ENCODE data around the gene ICOS. TPM values are rescaled to one million over a fixed set of nuclear protein-coding genes. Genes with fewer than 3 reads are reported as not detected.

The ICOS gene
- total RNA-seq, 1 experiment from 2014 or later, result not detected

- ChIA-PET POLR2A (ENCODE audit: unreplicated experiment) (no interaction called here), CTCF (no interaction called here)
- Histone ChIP-seq H3K79me2 (ENCODE audit: low read depth) (no peaks in the 10 kb centered on the region), H3K9me3 (ENCODE audit: insufficient read depth, low read depth) (no peaks in the 10 kb centered on the region), H3K27me3 (ENCODE audit: insufficient read depth, low read depth) (no peaks in the 10 kb centered on the region; the same call in 1 of the 2 replicates), H2AFZ (no peak overlapping the region), H3K36me3 (ENCODE audit: low read depth) (no peaks in the 10 kb centered on the region), H3K4me2 (no peak overlapping the region), H4K20me1 (ENCODE audit: insufficient read depth) (no peaks in the 10 kb centered on the region), H3K4me1 (replicated peaks; ENCODE audit: insufficient read depth) (no peaks in the 10 kb centered on the region), H3F3A (ENCODE audit: insufficient read depth, low read depth) (no peaks in the 10 kb centered on the region), H3K27ac (no peak overlapping the region), H3K4me3 (no peak overlapping the region), H3K9me2 (ENCODE audit: insufficient read depth) (no peaks in the 10 kb centered on the region)
- intact Hi-C loops (cut with micrococcal nuclease; ENCODE audit: unreplicated experiment), result no loop called here
- BruUV-seq (replicated peaks), result no TSS peak
- TF ChIP-seq EZH2 (IDR thresholded peaks at IDR 0.05; ENCODE audit: low read depth), result no peak
- TF ChIP-seq CTCF (conservative IDR thresholded peaks at IDR 0.05), result no peak
- DNase-seq, result no peak
These were observed 68.3 kb downstream of the ICOS start for GRCh38 chr2:204004912-204005311.

- Histone ChIP-seq H3K9me3 (ENCODE audit: insufficient read depth, low read depth) (no peaks in the 10 kb centered on the region), H4K20me1 (ENCODE audit: insufficient read depth) (no peaks in the 10 kb centered on the region), H3K4me3 (no peak overlapping the region), H3K27ac (no peak overlapping the region), H3K27me3 (ENCODE audit: insufficient read depth, low read depth) (no peaks in the 10 kb centered on the region; the same call in 1 of the 2 replicates), H3K4me2 (no peak overlapping the region), H3F3A (ENCODE audit: insufficient read depth, low read depth) (no peaks in the 10 kb centered on the region), H3K36me3 (ENCODE audit: low read depth) (no peaks in the 10 kb centered on the region), H3K9me2 (ENCODE audit: insufficient read depth) (no peaks in the 10 kb centered on the region), H3K79me2 (ENCODE audit: low read depth) (no peaks in the 10 kb centered on the region), H2AFZ (no peak overlapping the region), H3K4me1 (replicated peaks; ENCODE audit: insufficient read depth) (no peaks in the 10 kb centered on the region)
- intact Hi-C loops (cut with micrococcal nuclease; ENCODE audit: unreplicated experiment), result no loop called here
- TF ChIP-seq EZH2 (IDR thresholded peaks at IDR 0.05; ENCODE audit: low read depth) (no peak), CTCF (conservative IDR thresholded peaks at IDR 0.05) (no peak)
- POLR2A ChIA-PET (ENCODE audit: unreplicated experiment), result no interaction called here
- no peak for DNase-seq
- CTCF ChIA-PET, result no interaction called here
- BruUV-seq (replicated peaks), result no TSS peak
These were observed 69.6 kb downstream of the ICOS start for GRCh38 chr2:204005940-204006721.

- no peak for TF ChIP-seq CTCF (conservative IDR thresholded peaks at IDR 0.05)
- TF ChIP-seq EZH2 (IDR thresholded peaks at IDR 0.05; ENCODE audit: low read depth), result no peak
These were observed 71.8 kb downstream of the ICOS start for GRCh38 chr2:204008352-204008751.

More at GRCh38 chr2:204008352-204008751, 71.8 kb downstream of the ICOS start:
- no peak for DNase-seq
- H4K20me1 ChIP-seq (ENCODE audit: insufficient read depth), result no peaks in the 10 kb centered on the region
- H3K27ac ChIP-seq, result no peak overlapping the region
- intact Hi-C loops (cut with micrococcal nuclease; ENCODE audit: unreplicated experiment), result no loop called here
- no TSS peak for BruUV-seq (replicated peaks)
- no peaks in the 10 kb centered on the region; the same call in 1 of the 2 replicates for H3K27me3 ChIP-seq (ENCODE audit: insufficient read depth, low read depth)
- no peaks in the 10 kb centered on the region for H3K79me2 ChIP-seq (ENCODE audit: low read depth)
- no peak overlapping the region for H3K4me2 ChIP-seq
- H3K4me3 ChIP-seq, result no peak overlapping the region
- no peaks in the 10 kb centered on the region for H3F3A ChIP-seq (ENCODE audit: insufficient read depth, low read depth)
- H3K4me1 ChIP-seq (replicated peaks; ENCODE audit: insufficient read depth), result no peaks in the 10 kb centered on the region
- H3K9me3 ChIP-seq (ENCODE audit: insufficient read depth, low read depth), result no peaks in the 10 kb centered on the region
- H2AFZ ChIP-seq, result no peak overlapping the region
- no peaks in the 10 kb centered on the region for H3K9me2 ChIP-seq (ENCODE audit: insufficient read depth)
- H3K36me3 ChIP-seq (ENCODE audit: low read depth), result no peaks in the 10 kb centered on the region
- POLR2A ChIA-PET (ENCODE audit: unreplicated experiment), result no interaction called here
- CTCF ChIA-PET, result no interaction called here

Data from PC-9 (cell line).